Fibroblast of the aortic adventitia (primary cell): ENCODE measurements around the gene CEP290. TPM values are rescaled to one million over a fixed set of nuclear protein-coding genes. Genes with fewer than 3 reads are reported as not detected.
"Not testable (repeated sequence)": the region's sequence is repeated elsewhere in the genome, so short reads cannot be mapped to it uniquely, and the experiment has no call there.

Experiments used
- DNase-seq: peaks from one replicate; pipeline ENCODE4 v3.0.0-alpha.2; 2010; ENCODE audit warnings: low read depth
- H3K4me3 ChIP-seq: 2 replicates; pipeline ENCODE4 v1.5.1; 2011; ENCODE audit warnings: low read depth, mild to moderate bottlenecking, control low read depth, low read length, moderate library complexity
- CTCF ChIP-seq: IDR thresholded peaks from 2 replicates; pipeline ENCODE4 v1.5.1; 2011; ENCODE audit warnings: mild to moderate bottlenecking, low read length, control low read depth, inconsistent platforms; ENCODE audit not compliant: insufficient read depth
- total RNA-seq: library from RNA; depleted of rRNA; stranded (reverse); fragments of >200 nt; gene quantifications from 2 replicates; pipeline ENCODE4 v1.2.3, GENCODE V29; 2012; ENCODE audit warnings: low replicate concordance

Gene CEP290
- total RNA-seq, 1 donor = 20.2 TPM

GRCh38 chr12:88035271-88035906 is 106.5 kb downstream of the CEP290 start:
- DNase-seq = peak; percentile 78
- H3K4me3 ChIP-seq = peak overlapping the region; percentile 95
- no peak for TF ChIP-seq CTCF

DNA sequence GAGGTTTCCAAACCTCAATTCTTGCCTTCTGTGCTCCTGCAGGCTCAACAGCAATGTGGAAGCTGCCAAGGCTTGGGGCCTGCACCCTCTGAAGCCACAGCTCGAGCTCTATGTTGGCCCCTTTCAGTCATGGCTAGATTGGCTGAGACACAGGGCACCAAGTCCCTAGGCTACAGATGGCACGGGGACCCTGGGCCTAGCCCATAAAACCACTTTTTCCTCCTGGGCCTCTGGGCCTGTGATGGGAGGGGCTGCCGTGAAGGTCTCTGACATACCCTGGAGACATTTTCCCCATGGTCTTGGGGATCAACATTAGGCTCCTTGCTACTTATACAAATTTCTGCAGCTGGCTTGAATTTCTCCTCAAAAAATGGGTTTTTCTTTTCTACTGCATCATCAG is 110.7 kb downstream of the CEP290 start:
- DNase-seq, H3K4me3 ChIP-seq: not testable (repeated sequence)

GRCh38 chr12:88029093-88029665 is 112.7 kb downstream of the CEP290 start, which contains the start of gene C12orf50:
Gene C12orf50, minus strand, starts transcription at chr12:88029401. Its CDS starts 2,439 bp downstream, at chr12:88026962.
- no peak for TF ChIP-seq CTCF
- H3K4me3 ChIP-seq = no peak within 1 kb of the TSS
- DNase-seq = no peak

DNA sequence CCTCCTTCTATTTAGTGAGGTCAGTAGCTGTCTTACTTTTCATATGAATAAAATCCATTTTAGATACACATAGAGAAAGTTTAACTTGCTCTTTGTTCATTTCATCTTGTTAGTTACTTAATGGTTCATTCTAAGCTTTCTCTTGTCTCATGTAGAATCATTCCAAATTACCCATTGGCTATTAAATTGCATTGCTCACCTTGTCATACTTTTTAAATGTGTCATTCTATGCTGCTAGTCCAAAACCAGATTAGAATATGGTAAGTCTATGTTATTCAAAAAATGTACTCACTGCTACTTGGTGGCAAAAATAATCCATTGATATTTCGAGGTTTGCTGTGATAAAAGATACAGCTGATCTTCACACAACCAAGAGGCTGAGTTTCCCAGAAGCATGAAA is 115.7 kb downstream of the CEP290 start:
- no peak for DNase-seq
- H3K4me3 ChIP-seq = no peak overlapping the region
- no peak for TF ChIP-seq CTCF

DNA sequence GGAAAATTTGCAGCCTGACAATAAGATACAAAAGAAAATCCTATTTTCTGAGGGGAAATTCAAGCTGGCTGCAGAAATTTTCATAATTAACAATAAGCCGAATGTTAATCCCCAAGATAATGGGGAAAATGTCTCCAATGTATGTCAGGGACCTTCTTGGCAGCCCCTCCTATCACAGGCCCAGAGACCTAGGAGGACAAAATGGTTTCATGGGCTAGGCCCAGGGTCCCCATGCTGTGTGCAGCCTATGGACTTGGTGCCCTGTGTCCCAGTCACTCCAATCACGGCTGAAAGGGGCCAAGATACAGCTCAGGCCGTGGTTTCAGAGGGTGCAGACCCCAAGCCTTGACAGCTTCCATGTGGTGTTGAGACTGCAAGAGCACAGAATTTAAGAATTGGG is 123.9 kb downstream of the CEP290 start:
- DNase-seq = no peak
- no peak overlapping the region for H3K4me3 ChIP-seq
- no peak for TF ChIP-seq CTCF

GRCh38 chr12:88015825-88016224 is 126.1 kb downstream of the CEP290 start:
- DNase-seq = no peak
- no peak overlapping the region for H3K4me3 ChIP-seq
- TF ChIP-seq CTCF = no peak

DNA sequence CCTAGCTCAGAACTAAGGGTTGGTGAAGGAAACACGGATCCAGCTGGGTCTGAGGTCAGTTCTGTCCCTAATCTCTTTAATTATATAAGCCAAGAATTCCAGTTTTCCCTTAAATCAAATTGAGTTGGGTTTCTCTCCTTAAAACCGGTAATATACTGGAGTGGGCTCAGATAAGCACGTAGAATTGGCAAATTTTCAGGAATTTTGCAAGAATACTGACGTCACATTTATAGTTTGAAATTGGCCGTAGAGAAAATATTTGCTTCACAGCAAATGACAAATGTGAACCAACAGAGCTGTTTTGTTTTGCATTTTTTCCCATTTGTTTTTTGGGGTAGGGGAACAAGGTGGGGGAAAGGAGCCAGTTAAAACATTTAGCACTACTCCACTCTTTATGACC is 130.1 kb downstream of the CEP290 start:
- no peak for TF ChIP-seq CTCF
- DNase-seq = peak; percentile 37
- no peak overlapping the region for H3K4me3 ChIP-seq
